Neural cell (in vitro differentiated cells): ENCODE results near the gene SMARCD1. TPM values are rescaled to one million over a fixed set of nuclear protein-coding genes. Genes with fewer than 3 reads are reported as not detected.

ENCODE experiments used
- H2AFZ ChIP-seq: fragments of 200-600, 300-800 bp; sonication (generic), shearing (Covaris generic); 2 replicates; pipeline ENCODE4 v1.6.0; 2014; ENCODE audit warnings: low read depth, mild to moderate bottlenecking, antibody characterized with exemption, low read length, moderate library complexity
- H3F3A ChIP-seq: fragments of 200-600 bp; shearing (Covaris generic); 2 replicates; pipeline ENCODE4 v1.6.1; 2016; ENCODE audit warnings: mild to moderate bottlenecking, moderate library complexity, mixed read lengths, antibody characterized with exemption, low read length; ENCODE audit not compliant: insufficient read depth, poor library complexity, severe bottlenecking
- H3K27ac ChIP-seq: fragments of 200-600, 300-800 bp; sonication (generic), shearing (Covaris generic); 2 replicates; pipeline ENCODE4 v1.5.1; 2014; ENCODE audit warnings: mild to moderate bottlenecking, low read length, moderate library complexity
- H3K27me3 ChIP-seq: fragments of 300-800, 200-600 bp; sonication (generic), shearing (Covaris generic); 2 replicates; pipeline ENCODE4 v1.6.0; 2014; ENCODE audit warnings: mild to moderate bottlenecking, low read depth, low read length, moderate library complexity; ENCODE audit not compliant: insufficient read depth
- H3K36me3 ChIP-seq: fragments of 300-800, 200-600 bp; sonication (generic), shearing (Covaris generic); 2 replicates; pipeline ENCODE4 v1.5.1; 2014; ENCODE audit warnings: mild to moderate bottlenecking, antibody characterized with exemption, low read length, moderate library complexity; ENCODE audit not compliant: insufficient read depth
- H3K4me2 ChIP-seq: fragments of 300-800, 200-600 bp; sonication (generic), shearing (Covaris generic); 2 replicates; pipeline ENCODE4 v1.6.0; 2014; ENCODE audit warnings: mild to moderate bottlenecking, low read length
- H3K4me3 ChIP-seq: fragments of 300-800, 200-600 bp; sonication (generic), shearing (Covaris generic); 2 replicates; pipeline ENCODE4 v1.5.1; 2014; ENCODE audit warnings: mild to moderate bottlenecking, low read length, moderate library complexity
- H3K79me2 ChIP-seq: fragments of 200-600 bp; shearing (Covaris generic); replicated peaks from 2 replicates; pipeline ENCODE4 v1.6.0; 2014; ENCODE audit warnings: mild to moderate bottlenecking, low read length, moderate library complexity; ENCODE audit not compliant: insufficient read depth
- H3K9ac ChIP-seq: fragments of 300-800, 200-600 bp; sonication (generic), shearing (Covaris generic); 2 replicates; pipeline ENCODE4 v1.6.1; 2016; ENCODE audit warnings: mild to moderate bottlenecking, low read length, mixed read lengths
- H3K9me2 ChIP-seq: fragments of 200-600 bp; shearing (Covaris generic); 2 replicates; pipeline ENCODE4 v1.6.1; 2016; ENCODE audit warnings: mild to moderate bottlenecking, low read length, mixed read lengths; ENCODE audit not compliant: insufficient read depth
- H3K9me3 ChIP-seq: fragments of 200-600, 300-800 bp; sonication (generic), shearing (Covaris generic); 2 replicates; pipeline ENCODE4 v1.6.1; 2016; ENCODE audit warnings: mild to moderate bottlenecking, mixed run types, low read length, moderate library complexity, mixed read lengths
- H4K20me1 ChIP-seq: fragments of 200-600 bp; shearing (Covaris generic); 2 replicates; pipeline ENCODE4 v1.6.1; 2016; ENCODE audit warnings: mild to moderate bottlenecking, mixed run types; ENCODE audit not compliant: insufficient read depth
- EP300 ChIP-seq: fragments of 450-650 bp; conservative IDR thresholded peaks from 2 replicates; pipeline ENCODE4 v1.6.1; 2014; ENCODE audit warnings: antibody characterized with exemption, mild to moderate bottlenecking, moderate library complexity; ENCODE audit not compliant: poor library complexity, severe bottlenecking
- EZH2 ChIP-seq: fragments of 200-600, 300-800 bp; shearing (Covaris generic), sonication (generic); IDR thresholded peaks from 2 replicates; pipeline ENCODE4 v1.6.1; 2014; ENCODE audit warnings: antibody characterized with exemption, low read length, borderline replicate concordance, mild to moderate bottlenecking; ENCODE audit not compliant: insufficient read depth, poor library complexity, severe bottlenecking
- MXI1 ChIP-seq: fragments of 450-650 bp; conservative IDR thresholded peaks from 2 replicates; pipeline ENCODE4 v1.6.1; 2014; ENCODE audit warnings: antibody characterized with exemption, mild to moderate bottlenecking; ENCODE audit not compliant: poor library complexity, severe bottlenecking
- POLR2AphosphoS5 ChIP-seq: IDR thresholded peaks from 2 replicates; pipeline ENCODE4 v1.6.1; 2012
- RAD21 ChIP-seq: fragments of 450-650 bp; conservative IDR thresholded peaks from 2 replicates; pipeline ENCODE4 v1.6.1; 2014; ENCODE audit warnings: antibody characterized with exemption, mild to moderate bottlenecking, moderate library complexity
- SMC3 ChIP-seq: fragments of 450-650 bp; conservative IDR thresholded peaks from 2 replicates; pipeline ENCODE4 v1.6.1; 2014; ENCODE audit warnings: antibody characterized with exemption, mild to moderate bottlenecking, moderate library complexity; ENCODE audit not compliant: poor library complexity
- TAF1 ChIP-seq: IDR thresholded peaks from 2 replicates; pipeline ENCODE4 v1.6.1; 2012; ENCODE audit warnings: low read depth
- polyA plus RNA-seq: library from polyadenylated mRNA; depleted of rRNA; stranded (reverse); fragments of >200 nt; gene quantifications from 2 replicates; pipeline ENCODE4 v1.2.3, GENCODE V29; 2014
- TF ChIP-seq, protein P1 (sequence below): IDR thresholded peaks from 2 replicates; pipeline ENCODE4 v1.6.1; 2012; ENCODE audit warnings: borderline replicate concordance
- TF ChIP-seq, protein P2 (sequence below): fragments of 450-650 bp; IDR thresholded peaks from 2 replicates; pipeline ENCODE4 v1.5.1; 2014; ENCODE audit warnings: antibody characterized with exemption, mild to moderate bottlenecking, moderate library complexity; ENCODE audit not compliant: poor library complexity, severe bottlenecking

Gene SMARCD1
- polyA plus RNA-seq, 1 donor from 2014 or later = 90.9 TPM

DNA sequence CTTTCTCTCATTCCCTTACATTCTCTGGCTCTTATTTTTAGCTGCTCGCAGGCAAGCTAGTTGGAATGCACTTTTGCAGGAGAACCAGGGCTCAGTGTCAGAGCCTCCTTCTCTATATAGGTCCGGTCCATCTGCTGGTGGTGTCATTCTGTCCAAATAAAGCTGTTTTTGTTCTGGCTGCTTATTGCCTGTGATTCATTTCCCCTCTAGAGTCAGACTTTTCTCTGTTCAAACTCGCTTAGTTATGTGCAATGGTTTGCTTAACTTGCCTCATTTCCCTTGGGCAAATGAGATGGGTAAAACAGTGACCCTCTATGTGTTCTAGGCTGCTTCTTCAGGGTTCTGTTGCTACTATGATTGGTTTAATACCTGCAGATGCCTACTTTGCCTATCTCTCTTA lies 2.9 kb downstream of the SMARCD1 start:
- Histone ChIP-seq H3F3A (peaks cover 4% of the 10 kb centered on the region), H3K27ac (no peak overlapping the region), H3K9ac (no peak overlapping the region), H3K9me3 (no peaks in the 10 kb centered on the region), H3K9me2 (no peaks in the 10 kb centered on the region), H3K79me2 (peaks cover 15% of the 10 kb centered on the region), H2AFZ (no peak overlapping the region), H3K36me3 (peaks cover 3% of the 10 kb centered on the region), H3K27me3 (no peaks in the 10 kb centered on the region), H3K4me2 (no peak overlapping the region), H4K20me1 (no peaks in the 10 kb centered on the region), H3K4me3 (peak overlapping the region; percentile 90)
- TF ChIP-seq SMC3 (no peak), POLR2AphosphoS5 (no peak), EZH2 (no peak), RAD21 (no peak), EP300 (no peak), TAF1 (no peak), MXI1 (no peak)
- TF ChIP-seq, protein P1, sequence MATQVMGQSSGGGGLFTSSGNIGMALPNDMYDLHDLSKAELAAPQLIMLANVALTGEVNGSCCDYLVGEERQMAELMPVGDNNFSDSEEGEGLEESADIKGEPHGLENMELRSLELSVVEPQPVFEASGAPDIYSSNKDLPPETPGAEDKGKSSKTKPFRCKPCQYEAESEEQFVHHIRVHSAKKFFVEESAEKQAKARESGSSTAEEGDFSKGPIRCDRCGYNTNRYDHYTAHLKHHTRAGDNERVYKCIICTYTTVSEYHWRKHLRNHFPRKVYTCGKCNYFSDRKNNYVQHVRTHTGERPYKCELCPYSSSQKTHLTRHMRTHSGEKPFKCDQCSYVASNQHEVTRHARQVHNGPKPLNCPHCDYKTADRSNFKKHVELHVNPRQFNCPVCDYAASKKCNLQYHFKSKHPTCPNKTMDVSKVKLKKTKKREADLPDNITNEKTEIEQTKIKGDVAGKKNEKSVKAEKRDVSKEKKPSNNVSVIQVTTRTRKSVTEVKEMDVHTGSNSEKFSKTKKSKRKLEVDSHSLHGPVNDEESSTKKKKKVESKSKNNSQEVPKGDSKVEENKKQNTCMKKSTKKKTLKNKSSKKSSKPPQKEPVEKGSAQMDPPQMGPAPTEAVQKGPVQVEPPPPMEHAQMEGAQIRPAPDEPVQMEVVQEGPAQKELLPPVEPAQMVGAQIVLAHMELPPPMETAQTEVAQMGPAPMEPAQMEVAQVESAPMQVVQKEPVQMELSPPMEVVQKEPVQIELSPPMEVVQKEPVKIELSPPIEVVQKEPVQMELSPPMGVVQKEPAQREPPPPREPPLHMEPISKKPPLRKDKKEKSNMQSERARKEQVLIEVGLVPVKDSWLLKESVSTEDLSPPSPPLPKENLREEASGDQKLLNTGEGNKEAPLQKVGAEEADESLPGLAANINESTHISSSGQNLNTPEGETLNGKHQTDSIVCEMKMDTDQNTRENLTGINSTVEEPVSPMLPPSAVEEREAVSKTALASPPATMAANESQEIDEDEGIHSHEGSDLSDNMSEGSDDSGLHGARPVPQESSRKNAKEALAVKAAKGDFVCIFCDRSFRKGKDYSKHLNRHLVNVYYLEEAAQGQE = no peak
- TF ChIP-seq, protein P2, sequence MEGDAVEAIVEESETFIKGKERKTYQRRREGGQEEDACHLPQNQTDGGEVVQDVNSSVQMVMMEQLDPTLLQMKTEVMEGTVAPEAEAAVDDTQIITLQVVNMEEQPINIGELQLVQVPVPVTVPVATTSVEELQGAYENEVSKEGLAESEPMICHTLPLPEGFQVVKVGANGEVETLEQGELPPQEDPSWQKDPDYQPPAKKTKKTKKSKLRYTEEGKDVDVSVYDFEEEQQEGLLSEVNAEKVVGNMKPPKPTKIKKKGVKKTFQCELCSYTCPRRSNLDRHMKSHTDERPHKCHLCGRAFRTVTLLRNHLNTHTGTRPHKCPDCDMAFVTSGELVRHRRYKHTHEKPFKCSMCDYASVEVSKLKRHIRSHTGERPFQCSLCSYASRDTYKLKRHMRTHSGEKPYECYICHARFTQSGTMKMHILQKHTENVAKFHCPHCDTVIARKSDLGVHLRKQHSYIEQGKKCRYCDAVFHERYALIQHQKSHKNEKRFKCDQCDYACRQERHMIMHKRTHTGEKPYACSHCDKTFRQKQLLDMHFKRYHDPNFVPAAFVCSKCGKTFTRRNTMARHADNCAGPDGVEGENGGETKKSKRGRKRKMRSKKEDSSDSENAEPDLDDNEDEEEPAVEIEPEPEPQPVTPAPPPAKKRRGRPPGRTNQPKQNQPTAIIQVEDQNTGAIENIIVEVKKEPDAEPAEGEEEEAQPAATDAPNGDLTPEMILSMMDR = no peak

DNA sequence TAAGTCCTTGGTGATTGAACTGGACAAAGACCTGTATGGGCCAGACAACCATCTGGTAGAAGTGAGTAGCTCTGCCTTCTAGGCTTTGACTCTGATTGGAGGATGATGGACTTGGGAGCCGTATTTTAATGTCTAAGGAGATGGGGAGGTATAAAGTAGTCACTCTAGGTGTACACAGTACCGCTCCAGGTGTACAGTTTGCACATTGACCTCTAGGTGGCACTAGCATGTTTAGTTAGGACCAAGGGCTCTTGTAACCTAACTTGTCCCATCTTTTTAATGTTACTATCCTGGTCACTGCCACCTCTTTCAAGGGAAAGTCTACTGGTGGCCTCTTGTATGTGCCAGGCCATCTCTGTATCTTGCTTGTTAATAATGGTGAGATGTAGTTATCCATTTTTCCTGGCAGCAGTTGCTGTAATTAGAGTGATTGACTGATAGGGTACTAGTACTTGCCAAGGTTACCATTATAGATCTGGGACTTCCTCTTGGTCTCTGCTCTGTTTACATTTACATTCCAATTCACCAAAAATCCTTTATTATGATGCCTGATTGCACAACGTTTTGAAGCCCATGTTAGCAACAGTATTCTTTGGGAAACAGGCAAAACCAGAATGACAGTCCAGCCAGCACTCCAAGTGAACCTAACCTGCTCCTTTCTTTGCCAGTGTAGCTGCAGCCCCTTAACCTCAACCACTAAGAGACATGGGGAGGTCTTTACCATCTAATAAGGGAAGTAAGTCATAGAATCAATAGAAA lies 3.6 kb downstream of the SMARCD1 start:
- Histone ChIP-seq H3K9me3 (no peaks in the 10 kb centered on the region), H3F3A (peaks cover 4% of the 10 kb centered on the region), H3K27ac (no peak overlapping the region), H2AFZ (no peak overlapping the region), H3K9ac (no peak overlapping the region), H3K4me2 (no peak overlapping the region), H3K36me3 (peaks cover 3% of the 10 kb centered on the region), H3K27me3 (no peaks in the 10 kb centered on the region), H3K9me2 (no peaks in the 10 kb centered on the region), H3K4me3 (peak overlapping the region; percentile 38), H3K79me2 (peaks cover 15% of the 10 kb centered on the region), H4K20me1 (no peaks in the 10 kb centered on the region)
- TF ChIP-seq EZH2 (no peak), MXI1 (no peak), SMC3 (peak; percentile 74), RAD21 (peak; percentile 59)
- TF ChIP-seq, protein P2 = peak; percentile 83
